H7 (cell line): Measurements from ENCODE around the gene PRKAG2. TPM values are rescaled to one million over a fixed set of nuclear protein-coding genes. Genes with fewer than 3 reads are reported as not detected.
A peak's percentile ranks its signal among the peaks of the same experiment; 100 is the strongest.

Experiments
- DNase-seq: peaks from one replicate; pipeline ENCODE4 v3.0.0; 2012
- H3K27me3 ChIP-seq: 2 replicates; pipeline ENCODE4 v1.6.0; 2011; ENCODE audit warnings: mild to moderate bottlenecking, low read length; ENCODE audit not compliant: control insufficient read depth, insufficient read depth
- H3K36me3 ChIP-seq: replicated peaks from 2 replicates; pipeline ENCODE4 v1.5.1; 2011; ENCODE audit warnings: low read length; ENCODE audit not compliant: control insufficient read depth, insufficient read depth
- H3K4me3 ChIP-seq: 2 replicates; pipeline ENCODE4 v1.5.1; 2011; ENCODE audit warnings: low read depth, mild to moderate bottlenecking, control low read depth, low read length, moderate library complexity; ENCODE audit not compliant: insufficient read depth
- total RNA-seq: library from RNA; depleted of rRNA; stranded (reverse); fragments of >200 nt; shearing (Covaris generic); gene quantifications from 2 replicates; pipeline ENCODE4 v1.2.3, GENCODE V29; 2014

The PRKAG2 gene
- total RNA-seq, 1 experiment from 2014 or later: 6.0 TPM

- no peak for DNase-seq
- H3K4me3 ChIP-seq: no peak overlapping the region
- H3K27me3 ChIP-seq: no peaks in the 10 kb centered on the region
- H3K36me3 ChIP-seq: no peaks in the 10 kb centered on the region
Observed at GRCh38 chr7:151823566-151824372, 53.1 kb downstream of the PRKAG2 start.

- Histone ChIP-seq H3K27me3 (no peaks in the 10 kb centered on the region), H3K36me3 (no peaks in the 10 kb centered on the region), H3K4me3 (no peak overlapping the region)
- DNase-seq: no peak
Observed at GRCh38 chr7:151822541-151823181, 54.3 kb downstream of the PRKAG2 start.

- no peaks in the 10 kb centered on the region for H3K36me3 ChIP-seq
- no peak overlapping the region for H3K4me3 ChIP-seq
- no peaks in the 10 kb centered on the region for H3K27me3 ChIP-seq
- DNase-seq: no peak
Observed at GRCh38 chr7:151821806-151822540, 54.9 kb downstream of the PRKAG2 start.

GRCh38 chr7:151821226-151821625 lies 55.7 kb downstream of the PRKAG2 start:
- DNase-seq: no peak
- Histone ChIP-seq H3K27me3 (no peaks in the 10 kb centered on the region), H3K36me3 (no peaks in the 10 kb centered on the region), H3K4me3 (no peak overlapping the region)

- Histone ChIP-seq H3K36me3 (no peaks in the 10 kb centered on the region), H3K27me3 (no peaks in the 10 kb centered on the region), H3K4me3 (no peak overlapping the region)
- DNase-seq: no peak
Observed at GRCh38 chr7:151820491-151821105, 56.3 kb downstream of the PRKAG2 start.

- DNase-seq: no peak
- no peak overlapping the region for H3K4me3 ChIP-seq
- H3K27me3 ChIP-seq: peaks cover 1% of the 10 kb centered on the region; the same call in 1 of the 2 replicates
- H3K36me3 ChIP-seq: no peaks in the 10 kb centered on the region
Observed at GRCh38 chr7:151819866-151820265, 57.0 kb downstream of the PRKAG2 start.

GRCh38 chr7:151818674-151819519 lies 58.0 kb downstream of the PRKAG2 start:
- Histone ChIP-seq H3K27me3 (peaks cover 3% of the 10 kb centered on the region; the same call in 1 of the 2 replicates), H3K4me3 (no peak overlapping the region), H3K36me3 (no peaks in the 10 kb centered on the region)
- DNase-seq: peak; percentile 70

- H3K4me3 ChIP-seq: no peak overlapping the region
Observed at GRCh38 chr7:151817981-151818673, 58.8 kb downstream of the PRKAG2 start.

GRCh38 chr7:151817315-151817690 lies 59.6 kb downstream of the PRKAG2 start:
- no peak for DNase-seq
- Histone ChIP-seq H3K4me3 (no peak overlapping the region), H3K27me3 (peaks cover 3% of the 10 kb centered on the region; the same call in 1 of the 2 replicates), H3K36me3 (no peaks in the 10 kb centered on the region)

More at GRCh38 chr7:151817981-151818673, 58.8 kb downstream of the PRKAG2 start:
- peaks cover 3% of the 10 kb centered on the region; the same call in 1 of the 2 replicates for H3K27me3 ChIP-seq
- DNase-seq: peak; percentile 17
- no peaks in the 10 kb centered on the region for H3K36me3 ChIP-seq

GRCh38 chr7:151816562-151817314 lies 60.2 kb downstream of the PRKAG2 start:
- no peak for DNase-seq
- H3K27me3 ChIP-seq: peaks cover 3% of the 10 kb centered on the region; the same call in 1 of the 2 replicates
- H3K36me3 ChIP-seq: no peaks in the 10 kb centered on the region
- no peak overlapping the region for H3K4me3 ChIP-seq

GRCh38 chr7:151815419-151815818 lies 61.5 kb downstream of the PRKAG2 start:
- H3K36me3 ChIP-seq: no peaks in the 10 kb centered on the region
- H3K4me3 ChIP-seq: no peak overlapping the region
- no peak for DNase-seq
- H3K27me3 ChIP-seq: peaks cover 3% of the 10 kb centered on the region; the same call in 1 of the 2 replicates

GRCh38 chr7:151814400-151815009 lies 62.4 kb downstream of the PRKAG2 start:
- H3K4me3 ChIP-seq: no peak overlapping the region
- peaks cover 3% of the 10 kb centered on the region; the same call in 1 of the 2 replicates for H3K27me3 ChIP-seq
- DNase-seq: peak; percentile 87
- H3K36me3 ChIP-seq: no peaks in the 10 kb centered on the region
